Osteoblast (primary cell): Measurements from ENCODE around the gene HEXIM1. TPM values are rescaled to one million over a fixed set of nuclear protein-coding genes. Genes with fewer than 3 reads are reported as not detected.

Experiments
- DNase-seq: peaks from one replicate; pipeline ENCODE4 v3.0.0; 2011; ENCODE audit warnings: low spot score, mixed read lengths; ENCODE audit not compliant: insufficient read length; ENCODE audit errors: missing footprints
- H2AFZ ChIP-seq: 2 replicates; pipeline ENCODE4 v1.6.0; 2011; ENCODE audit warnings: mild to moderate bottlenecking, low read length
- H3K27ac ChIP-seq: 2 replicates; pipeline ENCODE4 v1.5.1; 2011; ENCODE audit warnings: mild to moderate bottlenecking, low read depth, low read length, moderate library complexity
- H3K27me3 ChIP-seq: 2 replicates; pipeline ENCODE4 v1.6.0; 2012; ENCODE audit warnings: mild to moderate bottlenecking, control low read depth, inconsistent platforms, low read length, moderate library complexity; ENCODE audit not compliant: insufficient read depth
- H3K36me3 ChIP-seq: 2 replicates; pipeline ENCODE4 v1.5.1; 2011; ENCODE audit warnings: mild to moderate bottlenecking, low read length, control low read depth, moderate library complexity; ENCODE audit not compliant: insufficient read depth
- H3K4me1 ChIP-seq: 2 replicates; pipeline ENCODE4 v1.5.1; 2011; ENCODE audit warnings: mild to moderate bottlenecking, low read length, control low read depth, moderate library complexity; ENCODE audit not compliant: insufficient read depth
- H3K4me2 ChIP-seq: 2 replicates; pipeline ENCODE4 v1.6.0; 2011; ENCODE audit warnings: mild to moderate bottlenecking, low read length; ENCODE audit not compliant: insufficient read depth
- H3K4me3 ChIP-seq: fragments of 200-600 bp; sonication (generic); 3 replicates; pipeline ENCODE4 v1.5.1; 2012; ENCODE audit warnings: mild to moderate bottlenecking, low read length, inconsistent platforms; ENCODE audit not compliant: insufficient read depth
- H3K79me2 ChIP-seq: 2 replicates; pipeline ENCODE4 v1.6.0; 2012; ENCODE audit warnings: mild to moderate bottlenecking, low read length, control low read depth, inconsistent platforms; ENCODE audit not compliant: insufficient read depth
- H3K9me3 ChIP-seq: 2 replicates; pipeline ENCODE4 v1.5.1; 2011; ENCODE audit warnings: low read depth, low read length, control low read depth
- H4K20me1 ChIP-seq: 2 replicates; pipeline ENCODE4 v1.6.0; 2012; ENCODE audit warnings: mild to moderate bottlenecking, low read length, control low read depth; ENCODE audit not compliant: insufficient read depth
- CTCF ChIP-seq: IDR thresholded peaks from 2 replicates; pipeline ENCODE4 v1.5.1; 2011; ENCODE audit warnings: mild to moderate bottlenecking, low read depth, low read length, moderate library complexity; ENCODE audit errors: extremely low read depth
- total RNA-seq: library from RNA; depleted of rRNA; stranded (reverse); fragments of >200 nt; gene quantifications from 2 replicates; pipeline ENCODE4 v1.2.3, GENCODE V29; 2012

The HEXIM1 gene
- total RNA-seq, 1 donor = 10.9 TPM

GRCh38 chr17:45104497-45104896, 43.8 kb upstream of the HEXIM1 start:
- Histone ChIP-seq H3K27me3 (no peaks in the 10 kb centered on the region), H3K36me3 (peaks cover 75% of the 10 kb centered on the region), H3K27ac (no peak overlapping the region), H3K79me2 (peaks cover 9% of the 10 kb centered on the region), H3K4me1 (no peaks in the 10 kb centered on the region), H4K20me1 (peaks cover 13% of the 10 kb centered on the region), H2AFZ (no peak overlapping the region), H3K9me3 (no peaks in the 10 kb centered on the region), H3K4me3 (no peak overlapping the region), H3K4me2 (no peak overlapping the region)
- peak; percentile 45 for DNase-seq
- TF ChIP-seq CTCF = no peak

- peaks cover 11% of the 10 kb centered on the region for H4K20me1 ChIP-seq
- no peaks in the 10 kb centered on the region for H3K9me3 ChIP-seq
- H3K4me3 ChIP-seq = no peak overlapping the region
- H3K27me3 ChIP-seq = no peaks in the 10 kb centered on the region
- TF ChIP-seq CTCF = no peak
- peaks cover 70% of the 10 kb centered on the region for H3K36me3 ChIP-seq
- H3K27ac ChIP-seq = no peak overlapping the region
- no peak overlapping the region for H2AFZ ChIP-seq
- no peaks in the 10 kb centered on the region for H3K4me1 ChIP-seq
- peak; percentile 50 for DNase-seq
- peaks cover 9% of the 10 kb centered on the region for H3K79me2 ChIP-seq
- no peak overlapping the region for H3K4me2 ChIP-seq
Observed at GRCh38 chr17:45104907-45105624, 43.2 kb upstream of the HEXIM1 start.

- DNase-seq = peak; percentile 51
- no peak overlapping the region for H3K4me3 ChIP-seq
- H3K27me3 ChIP-seq = no peaks in the 10 kb centered on the region
- no peak overlapping the region for H2AFZ ChIP-seq
- no peaks in the 10 kb centered on the region for H3K9me3 ChIP-seq
- no peak overlapping the region for H3K4me2 ChIP-seq
- TF ChIP-seq CTCF = no peak
- H3K4me1 ChIP-seq = no peaks in the 10 kb centered on the region
- peaks cover 11% of the 10 kb centered on the region for H4K20me1 ChIP-seq
- peaks cover 9% of the 10 kb centered on the region for H3K79me2 ChIP-seq
- peaks cover 70% of the 10 kb centered on the region for H3K36me3 ChIP-seq
- no peak overlapping the region for H3K27ac ChIP-seq
Observed at GRCh38 chr17:45106096-45106495, 42.2 kb upstream of the HEXIM1 start.

- DNase-seq = peak; percentile 83
- Histone ChIP-seq H3K36me3 (peaks cover 67% of the 10 kb centered on the region), H3K9me3 (no peaks in the 10 kb centered on the region), H3K4me2 (no peak overlapping the region), H3K79me2 (peaks cover 9% of the 10 kb centered on the region), H3K4me3 (no peak overlapping the region), H2AFZ (no peak overlapping the region), H3K27ac (no peak overlapping the region), H3K27me3 (no peaks in the 10 kb centered on the region), H3K4me1 (no peaks in the 10 kb centered on the region), H4K20me1 (peaks cover 11% of the 10 kb centered on the region)
- TF ChIP-seq CTCF = no peak
Observed at GRCh38 chr17:45106582-45106981, 41.7 kb upstream of the HEXIM1 start.
